ENCODE data around the gene PPP1R3D.
"Not testable (repeated sequence)": the region's sequence is repeated elsewhere in the genome, so short reads cannot be mapped to it uniquely, and the experiment has no call there.

Gene PPP1R3D

DNA sequence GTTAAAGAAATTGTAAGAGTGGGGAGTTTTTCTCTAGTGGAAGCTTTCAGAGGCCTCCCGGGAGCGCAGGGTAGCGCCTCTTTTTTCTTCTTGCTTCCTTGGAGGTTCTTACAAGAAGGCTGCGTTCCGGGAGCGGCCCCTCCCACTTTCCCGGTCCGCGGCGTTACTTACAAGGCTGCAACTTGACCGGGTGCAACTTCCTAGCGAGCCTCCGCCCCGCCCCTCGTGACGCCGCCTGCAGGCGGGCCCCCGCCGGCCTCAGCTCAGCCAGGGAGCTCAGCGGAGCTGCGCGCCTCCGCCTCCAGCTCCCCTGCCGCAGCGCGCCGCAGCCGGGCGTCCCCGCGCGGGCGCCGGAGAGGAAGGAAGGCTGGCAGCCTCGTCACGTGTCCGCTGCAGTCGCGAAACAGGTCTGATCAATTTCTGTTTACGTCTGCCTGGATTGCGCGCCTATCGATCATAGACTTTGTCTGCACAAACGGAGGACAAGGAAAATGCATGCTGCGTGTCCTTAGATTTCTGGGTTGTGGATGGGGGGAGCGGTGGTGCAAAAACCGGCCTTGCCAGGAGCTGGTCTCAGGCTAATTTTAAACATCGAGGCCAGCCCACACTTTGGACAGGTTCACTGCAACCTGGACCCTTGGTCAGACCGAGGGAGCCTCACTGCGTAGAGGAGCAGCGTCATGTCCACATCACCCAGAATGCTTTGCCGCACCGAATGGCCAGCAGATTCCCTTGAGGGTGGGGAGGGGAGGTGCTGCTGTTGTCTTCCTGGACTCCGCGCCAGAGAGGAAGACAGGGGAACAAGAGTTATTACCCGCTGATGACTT lies at the start of gene PPP1R3D, which contains the start of gene FAM217B:
Gene PPP1R3D, minus strand, starts transcription at position 177 of the 827 bp plus-strand sequence. CDS start 374 bp downstream, outside the sequence.
Gene FAM217B, plus strand, starts transcription at position 261 of the 827 bp plus-strand sequence. CDS start 3,555 bp downstream, outside the sequence.
- peak; percentile 91 for DNase-seq

GRCh38 chr20:59988141-59988540 lies 48.0 kb upstream of the PPP1R3D start:
- DNase-seq, result peak; percentile 42

- no peak for DNase-seq
Observed at GRCh38 chr20:59987135-59987534, 47.0 kb upstream of the PPP1R3D start.

GRCh38 chr20:59985864-59986263 lies 45.8 kb upstream of the PPP1R3D start:
- no peak for DNase-seq

- DNase-seq, result no peak
Observed at GRCh38 chr20:59985164-59985563, 45.1 kb upstream of the PPP1R3D start.

DNA sequence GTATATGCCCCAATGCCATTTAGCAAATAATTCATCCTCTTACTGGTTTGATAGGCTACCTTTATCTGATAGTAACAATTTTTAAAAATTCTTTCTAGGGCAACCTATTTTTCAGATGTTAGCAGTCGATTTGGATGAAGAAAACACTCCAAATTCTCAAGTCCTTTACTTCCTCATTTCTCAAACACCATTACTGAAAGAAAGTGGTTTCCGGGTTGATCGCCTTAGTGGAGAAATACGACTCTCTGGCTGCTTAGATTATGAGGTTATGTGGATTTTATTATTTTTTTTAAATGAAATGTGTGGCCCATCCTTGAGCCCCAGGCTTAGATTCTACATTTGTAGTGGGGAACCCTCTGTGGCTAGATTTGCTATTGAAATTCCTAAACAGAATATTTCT lies 44.4 kb upstream of the PPP1R3D start:
- DNase-seq, result no peak

DNA sequence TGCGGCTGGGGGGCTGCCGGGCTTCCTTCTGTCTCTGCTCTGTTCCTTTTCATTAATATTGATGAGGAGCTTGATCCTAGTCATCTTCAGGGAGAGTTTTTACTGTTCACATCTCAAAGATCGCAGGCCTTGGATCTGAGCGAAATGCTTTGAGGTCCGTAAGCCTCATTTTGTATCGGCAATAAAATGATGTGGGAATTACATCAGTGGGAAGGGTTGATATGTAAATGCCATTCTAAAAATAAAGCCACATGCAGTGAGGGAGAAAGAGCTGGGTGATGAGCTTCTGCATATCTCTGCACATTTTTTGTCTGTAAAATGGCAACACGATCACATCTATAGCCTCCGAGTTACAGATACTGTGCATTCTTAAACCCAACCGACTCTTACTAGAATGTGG lies 43.0 kb upstream of the PPP1R3D start:
- no peak for DNase-seq

GRCh38 chr20:59977086-59977485 lies 37.0 kb upstream of the PPP1R3D start:
- DNase-seq, result no peak

DNA sequence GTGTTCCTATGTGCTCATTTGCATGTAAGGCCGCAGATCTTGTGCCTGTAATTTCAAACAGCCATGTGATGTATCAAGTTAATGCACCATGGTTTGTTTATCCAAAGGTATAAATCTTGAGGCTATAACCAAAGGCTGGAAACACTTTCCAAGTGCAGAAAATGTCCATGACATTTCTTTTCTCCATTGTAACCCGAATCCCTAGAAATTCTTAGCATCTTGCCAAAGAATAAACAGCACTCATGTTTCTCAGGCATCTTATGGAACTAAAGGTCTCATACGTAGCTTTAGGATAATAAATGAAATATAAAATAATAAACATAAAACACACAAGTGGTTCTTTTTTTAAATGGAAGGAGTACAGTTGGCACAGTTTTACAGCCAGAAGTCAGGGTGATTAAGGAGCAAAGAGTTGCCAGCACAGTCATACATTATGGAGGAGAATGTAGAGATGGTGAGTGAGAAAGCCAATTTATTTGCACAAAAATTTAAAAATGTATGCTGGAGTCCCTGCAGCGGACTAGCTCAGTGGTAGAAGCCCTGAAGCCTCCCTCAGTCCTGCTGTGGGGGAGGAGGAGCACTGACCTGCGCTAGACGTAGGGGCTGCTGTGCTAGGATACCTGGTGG lies 36.2 kb upstream of the PPP1R3D start:
- no peak for DNase-seq

- no peak for DNase-seq
Observed at GRCh38 chr20:59972037-59972801, 32.1 kb upstream of the PPP1R3D start.

DNA sequence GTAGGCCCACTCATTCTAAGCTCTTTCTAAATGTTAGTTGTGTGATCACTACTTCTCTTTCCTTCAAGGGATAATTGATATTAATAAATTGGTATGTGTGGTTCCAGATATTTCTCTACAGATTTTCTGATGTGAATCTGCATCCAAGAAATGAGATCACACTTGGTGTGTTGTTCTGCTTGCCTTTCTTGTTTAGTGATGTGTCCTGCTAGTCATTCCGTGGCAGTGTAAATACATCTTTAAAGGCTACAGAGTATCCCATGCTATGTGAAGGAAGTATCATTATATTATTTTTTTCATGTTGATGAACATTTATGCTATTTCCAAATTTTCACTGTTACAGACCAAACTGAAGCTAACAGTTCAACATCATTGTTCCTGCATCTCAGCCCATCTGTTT lies 31.3 kb upstream of the PPP1R3D start:
- DNase-seq, result no peak

GRCh38 chr20:59966428-59966827 lies 26.3 kb upstream of the PPP1R3D start:
- no peak for DNase-seq

DNA sequence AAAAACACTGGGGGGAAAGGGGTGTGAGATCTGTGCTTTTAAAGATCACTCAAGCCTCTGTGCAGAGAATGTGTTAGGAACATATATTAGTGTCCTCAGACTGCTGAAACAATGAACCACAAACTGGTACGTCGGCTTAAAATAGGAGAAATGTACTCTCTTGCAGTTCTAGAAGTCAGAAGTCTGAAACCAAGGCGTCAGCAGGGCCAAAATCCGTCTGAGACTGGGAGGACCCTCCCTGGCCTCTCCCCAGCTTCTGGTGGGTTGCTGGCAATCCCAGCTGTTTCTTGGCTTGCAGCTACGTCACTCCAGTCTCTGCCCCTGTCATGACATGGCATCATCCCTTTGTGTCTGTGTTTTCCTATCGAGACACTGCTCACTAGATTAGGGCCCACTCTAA lies 22.1 kb upstream of the PPP1R3D start:
- DNase-seq, result no peak

DNA sequence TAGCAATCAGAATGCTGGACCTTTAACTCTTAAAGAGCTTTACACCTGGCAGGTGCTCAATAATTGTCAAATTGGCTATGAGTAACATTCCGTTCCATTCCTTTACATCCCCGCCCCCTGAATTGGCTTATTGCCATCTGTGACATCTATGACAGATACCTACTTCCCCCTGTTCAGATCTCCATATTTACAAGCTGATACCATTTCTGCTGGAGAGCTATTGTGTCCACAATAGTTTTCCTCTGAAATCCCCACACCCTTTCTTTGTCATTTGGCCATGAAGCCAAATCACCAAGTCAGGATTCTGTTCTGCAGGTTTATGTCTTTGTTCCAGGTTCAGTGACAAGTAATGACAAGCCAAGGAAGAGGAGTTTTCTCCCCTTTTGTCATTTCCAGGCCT lies 21.3 kb upstream of the PPP1R3D start:
- no peak for DNase-seq

GRCh38 chr20:59958626-59959025 lies 18.5 kb upstream of the PPP1R3D start:
- no peak for DNase-seq

- DNase-seq, result no peak
Observed at GRCh38 chr20:59958123-59958522, 18.0 kb upstream of the PPP1R3D start, which contains the start of gene CDH26. TSS of gene CDH26 (plus strand) at chr20:59958423. CDS start at chr20:59958727, 304 bp downstream.

- DNase-seq, result not testable (repeated sequence)
Observed at GRCh38 chr20:59957568-59957967, 17.5 kb upstream of the PPP1R3D start.

DNA sequence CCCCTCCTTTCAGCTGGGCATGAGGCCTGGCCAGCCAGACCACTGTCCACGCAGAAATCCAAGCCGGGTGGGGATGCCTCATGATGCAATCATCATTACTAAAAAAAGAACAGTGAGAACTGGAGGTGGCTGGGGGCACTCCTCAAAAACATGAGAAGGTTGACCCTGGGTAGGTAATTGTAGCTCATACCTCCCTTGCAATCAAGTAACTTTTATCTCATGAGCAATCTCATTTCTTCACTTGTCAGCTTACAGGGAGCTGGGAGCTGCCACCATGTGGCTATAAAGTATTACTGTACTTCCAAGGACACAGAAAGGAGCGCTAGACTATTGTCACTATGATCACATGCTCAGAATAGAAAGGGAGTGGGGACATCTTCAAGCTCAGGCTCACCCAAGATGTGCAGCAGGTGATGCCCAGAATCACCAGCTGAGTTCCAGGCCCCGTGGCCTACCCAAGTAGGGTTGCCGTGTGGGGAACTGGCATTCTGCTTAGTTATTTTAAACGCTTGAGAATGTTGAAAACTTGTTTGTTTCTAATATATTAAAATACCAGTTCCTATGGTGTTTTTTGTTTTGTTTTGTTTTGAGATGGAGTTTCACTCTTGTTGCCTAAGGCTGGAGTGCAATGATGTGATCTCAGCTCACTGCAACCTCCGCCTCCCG lies 15.2 kb upstream of the PPP1R3D start:
- peak; percentile 21 for DNase-seq

DNA sequence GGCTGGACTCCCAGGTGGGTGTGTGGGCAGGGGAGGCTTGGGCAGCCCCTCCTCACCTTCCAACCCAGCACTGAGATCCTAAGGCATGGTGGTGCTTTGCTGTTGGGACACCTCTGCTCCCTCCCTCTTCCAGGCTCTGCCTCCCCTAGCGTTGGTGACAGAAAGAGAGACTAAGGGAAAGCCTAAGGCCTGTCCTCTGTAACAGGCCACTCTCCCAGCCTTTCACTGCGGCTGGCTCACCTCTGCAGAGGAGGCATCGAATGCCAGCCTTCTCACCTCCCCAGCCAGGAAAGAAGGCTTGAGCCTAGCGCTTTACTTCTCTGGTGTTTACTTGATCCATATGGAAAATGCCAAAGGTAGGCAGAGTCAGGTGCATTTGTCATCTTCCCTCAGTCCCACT lies 14.6 kb upstream of the PPP1R3D start:
- DNase-seq, result no peak

GRCh38 chr20:59949911-59950310 lies 9.8 kb upstream of the PPP1R3D start:
- no peak for DNase-seq

DNA sequence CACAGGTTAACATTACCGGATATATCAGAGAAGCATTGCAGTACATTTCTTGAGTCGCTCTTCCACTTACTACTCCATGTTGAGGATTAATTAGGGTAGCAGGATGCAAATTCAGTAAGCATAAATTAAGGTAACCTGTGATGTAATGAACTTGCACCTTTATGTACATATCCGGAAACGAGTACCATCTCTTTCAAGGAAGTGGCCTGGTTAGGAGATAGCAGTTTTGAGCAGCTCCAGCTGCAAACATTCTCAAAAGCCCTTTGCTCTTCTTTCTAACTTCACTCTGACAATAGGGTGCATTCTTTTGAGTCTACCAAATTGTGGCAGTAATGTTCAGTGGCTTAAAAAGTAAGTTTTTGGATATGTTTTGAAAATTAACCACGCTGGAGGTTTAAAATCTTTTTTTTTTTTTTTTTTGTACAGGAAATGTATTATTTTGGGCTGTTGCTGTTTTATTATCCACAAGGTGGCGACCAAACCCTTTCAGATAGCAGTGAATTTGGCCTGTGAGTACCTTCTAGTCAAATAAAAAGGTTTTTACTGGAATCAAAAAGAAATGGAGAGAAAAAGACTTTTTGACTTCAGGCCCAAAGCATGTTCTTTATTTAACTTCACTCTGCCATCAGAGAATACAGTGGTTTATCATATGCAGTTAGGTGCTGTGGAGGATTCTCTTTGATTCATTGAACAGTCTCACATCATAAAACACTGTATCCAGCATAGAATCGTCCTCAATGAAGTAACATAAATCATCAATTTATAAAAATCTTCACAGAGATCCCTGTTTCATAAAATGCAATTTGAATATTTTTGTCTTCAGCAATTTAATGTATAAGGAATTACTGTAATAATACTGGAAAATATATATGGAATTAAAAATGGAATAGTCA lies 9.0 kb upstream of the PPP1R3D start:
- peak; percentile 46 for DNase-seq

- DNase-seq, result no peak
Observed at GRCh38 chr20:59948212-59948611, 8.1 kb upstream of the PPP1R3D start.

Data from NCI-H69 (cell line).